HG03097 (cell line): ENCODE results near the gene CLDN11.

Experiments used
- ATAC-seq: cut with Tn5 transposase; IDR thresholded peaks from one replicate; pipeline ENCODE4 v1.9.1; 2021; ENCODE audit not compliant: unreplicated experiment, low FRiP score

The CLDN11 gene

DNA sequence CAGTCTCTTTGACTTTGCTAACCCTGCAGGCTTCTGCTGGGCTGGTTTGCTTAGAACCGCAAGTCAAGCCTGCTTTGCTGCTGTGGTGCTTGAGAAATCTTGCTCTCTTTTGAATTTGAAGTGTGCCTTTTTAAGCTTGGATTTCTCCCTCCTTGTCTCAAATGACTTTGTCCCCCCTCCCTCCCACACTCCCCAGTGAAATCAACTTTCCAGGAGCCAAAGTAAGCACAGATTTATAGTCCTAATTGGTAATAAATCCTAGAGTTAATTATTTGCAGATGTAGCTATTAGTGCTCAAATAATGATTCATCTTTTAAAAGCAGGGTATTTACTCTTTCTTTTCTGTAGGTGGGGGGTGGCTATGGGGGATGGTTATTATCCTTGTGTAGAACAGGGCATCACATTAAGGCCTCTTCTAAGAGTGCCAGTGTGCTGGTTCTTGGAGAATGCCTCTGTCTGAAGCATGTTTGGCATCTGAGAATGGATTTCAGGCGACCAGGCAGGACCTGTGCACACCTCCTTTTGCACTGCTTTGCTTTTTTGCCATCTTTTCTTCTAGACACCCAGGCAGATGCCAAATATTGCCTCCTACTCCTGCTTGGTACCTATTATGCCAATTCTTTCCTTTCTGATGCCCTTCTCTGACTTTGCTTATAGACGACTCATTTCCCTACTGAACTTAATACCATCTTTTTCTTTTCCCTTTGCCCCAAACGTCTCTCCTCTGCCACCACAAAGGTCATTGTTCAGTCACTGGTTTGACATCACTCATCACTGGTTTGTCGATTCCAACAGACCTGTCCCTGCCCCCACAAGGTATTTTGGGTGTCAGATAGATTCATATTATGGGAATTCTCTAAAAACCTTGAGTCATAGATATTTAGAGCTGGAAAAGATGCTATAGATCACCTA is 50.7 kb downstream of the CLDN11 start:
- no peak for ATAC-seq

DNA sequence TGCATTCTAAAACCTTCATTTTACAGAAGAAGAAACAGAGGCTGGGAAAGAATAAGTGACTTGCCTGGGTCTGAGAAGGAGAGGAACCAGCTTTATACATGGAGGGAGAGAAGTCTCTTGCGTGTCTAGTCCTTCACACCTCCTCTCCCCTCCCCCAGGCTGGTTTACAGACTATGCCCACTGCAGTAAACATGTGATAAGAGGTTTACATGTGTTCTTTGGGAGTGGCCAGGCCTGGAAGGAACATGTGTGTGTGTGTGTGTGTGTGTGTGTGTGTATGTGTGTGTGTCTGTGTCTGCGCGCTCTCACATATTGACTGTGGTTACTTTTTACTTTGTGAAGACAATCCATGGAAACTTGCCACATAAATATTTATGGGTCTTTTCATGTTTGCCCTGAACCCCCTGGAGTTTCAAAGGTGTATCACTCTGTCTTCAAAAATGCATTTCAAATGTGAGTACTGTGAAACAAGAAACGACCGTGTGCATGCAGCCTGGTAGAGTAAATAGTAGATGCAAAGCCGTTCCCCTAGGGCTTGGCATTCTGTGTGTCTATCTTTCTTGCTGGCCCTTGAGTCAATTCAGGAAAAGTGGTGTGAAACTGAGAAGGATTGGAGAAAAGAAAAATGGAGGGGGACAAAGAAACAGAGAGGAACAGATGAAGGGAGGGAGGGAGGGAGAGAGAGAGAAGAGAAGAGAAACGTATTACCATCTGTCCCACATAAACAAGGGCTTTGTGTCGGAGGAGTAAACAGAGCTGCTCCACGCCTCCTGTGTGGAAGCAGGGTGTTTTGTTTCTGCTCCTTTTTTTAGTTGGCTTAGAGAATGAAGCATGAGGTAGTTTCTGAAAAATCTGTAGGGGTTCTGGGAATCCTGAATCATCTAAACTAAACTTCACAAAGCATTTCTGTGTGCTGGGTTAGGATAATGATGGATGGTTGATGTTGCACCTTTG is 51.7 kb downstream of the CLDN11 start:
- ATAC-seq, result no peak

DNA sequence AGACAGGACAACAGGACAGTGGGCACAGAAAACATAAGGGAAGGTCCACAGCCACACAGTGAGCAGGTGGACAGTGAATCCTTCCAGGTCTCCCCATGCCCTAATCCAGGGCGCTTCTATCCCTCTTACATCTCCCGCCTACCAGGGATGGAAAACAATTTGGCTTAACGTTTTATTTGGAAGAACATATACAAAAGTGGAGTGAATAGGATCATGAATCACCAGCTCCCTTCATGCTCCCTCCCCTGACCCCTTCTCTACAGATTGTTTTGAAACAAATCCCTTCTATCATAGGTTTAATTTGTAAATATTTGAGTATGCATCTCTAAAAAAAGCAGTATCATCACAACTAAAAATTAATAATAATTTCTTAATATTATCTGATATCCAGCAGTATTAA is 52.5 kb downstream of the CLDN11 start:
- no peak for ATAC-seq

DNA sequence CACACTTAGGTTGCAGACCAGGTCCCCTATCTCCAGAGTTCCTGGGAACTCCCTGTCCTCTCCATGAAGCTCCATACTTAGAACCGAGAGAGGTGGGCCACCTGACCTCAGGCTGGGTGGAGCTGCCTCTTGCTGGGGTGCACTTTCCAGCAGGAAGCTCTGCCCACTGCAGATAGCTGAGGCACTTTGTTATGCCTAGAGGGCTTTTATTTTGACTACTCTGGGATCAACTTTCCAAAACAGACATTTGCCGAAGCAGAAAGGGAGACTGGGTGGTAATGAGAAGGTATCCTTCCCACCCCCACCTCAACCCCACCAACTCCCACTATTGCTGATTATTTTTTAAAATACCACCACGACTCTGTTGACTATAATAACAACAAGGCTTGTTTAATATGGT is 54.7 kb downstream of the CLDN11 start:
- ATAC-seq, result no peak

DNA sequence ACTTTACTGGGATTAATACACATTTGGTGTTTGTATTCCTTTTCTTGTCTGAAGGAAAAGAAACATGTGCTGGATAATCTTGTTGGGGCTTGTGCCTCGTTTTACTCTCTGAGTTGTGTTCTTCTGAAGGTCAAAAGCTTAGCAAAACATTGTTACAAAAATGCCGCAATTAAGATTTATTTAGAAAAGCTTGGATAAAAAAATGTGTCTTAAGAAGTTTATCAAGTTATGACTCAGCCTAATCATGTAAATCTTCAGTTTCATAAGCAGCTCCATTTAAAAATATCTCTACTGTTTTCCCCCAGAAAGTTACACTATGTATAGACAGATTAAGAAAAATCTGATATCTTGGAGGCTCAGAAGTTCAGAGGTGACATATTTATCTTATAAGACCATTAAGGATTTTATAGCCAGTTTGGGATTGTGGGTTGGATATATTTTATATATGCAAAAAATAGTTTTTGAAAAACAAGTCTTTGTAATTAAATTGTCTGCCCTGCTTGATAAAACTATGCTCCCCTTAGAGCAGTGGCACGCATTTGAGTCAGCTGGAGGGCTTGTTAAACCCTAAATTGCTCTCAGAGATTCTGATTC is 56.5 kb downstream of the CLDN11 start:
- ATAC-seq, result no peak

DNA sequence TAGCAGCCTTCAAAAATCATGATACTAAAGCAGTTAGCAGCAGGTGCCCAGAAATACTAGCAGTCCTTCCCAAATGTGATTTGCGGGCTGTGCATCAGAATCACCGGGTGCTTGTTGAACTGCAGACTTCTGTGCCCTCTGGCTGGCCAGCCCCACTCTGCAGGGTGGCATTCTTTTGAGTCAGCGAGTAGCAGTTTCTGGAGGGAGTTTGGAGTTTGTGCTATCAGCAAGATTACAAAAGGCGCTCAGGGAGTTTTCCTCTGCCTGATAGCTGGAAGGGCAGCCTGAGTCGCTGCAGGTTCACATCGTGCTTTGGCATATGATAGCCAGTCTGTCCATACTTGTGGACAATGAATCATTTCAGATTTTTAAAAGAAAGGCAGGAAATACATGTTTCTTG is 57.6 kb downstream of the CLDN11 start:
- ATAC-seq, result no peak

DNA sequence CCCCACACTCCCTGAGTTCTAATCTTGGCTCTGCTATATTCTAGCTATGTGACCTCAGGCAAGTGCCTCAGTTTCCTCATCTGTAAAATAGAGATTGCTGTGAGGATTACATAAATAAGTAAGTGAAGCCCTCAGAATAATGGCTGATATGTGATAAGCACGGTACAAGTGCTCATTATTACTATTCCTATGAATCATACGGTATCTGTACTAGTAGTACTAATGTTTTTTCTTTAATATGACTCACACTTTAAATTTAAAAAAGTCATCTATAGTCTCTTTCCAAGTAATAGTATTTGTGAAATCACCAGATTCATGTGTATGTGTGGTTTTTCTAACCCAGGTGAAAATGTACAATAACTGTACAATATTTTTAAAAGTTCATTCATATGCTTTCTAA is 58.7 kb downstream of the CLDN11 start:
- no peak for ATAC-seq

DNA sequence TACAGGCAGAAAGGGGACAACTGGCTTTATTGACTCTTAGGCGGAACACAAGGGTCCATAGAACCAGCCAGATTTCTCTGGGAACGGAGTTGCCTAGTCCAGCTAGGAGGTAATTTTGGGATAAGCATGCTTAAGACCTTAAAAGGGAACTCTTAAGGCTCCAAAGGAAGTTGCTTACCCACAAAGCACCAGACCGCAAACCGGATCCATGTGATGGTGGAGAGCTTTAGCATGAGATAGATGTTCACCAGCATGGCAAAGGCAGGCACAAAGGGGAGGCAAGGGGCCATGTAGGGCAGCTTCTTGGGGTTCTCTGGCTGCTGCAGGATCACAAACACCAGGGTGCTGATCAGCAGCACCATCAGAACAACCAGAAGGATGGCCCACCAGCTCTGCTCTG is 61.4 kb downstream of the CLDN11 start:
- no peak for ATAC-seq

DNA sequence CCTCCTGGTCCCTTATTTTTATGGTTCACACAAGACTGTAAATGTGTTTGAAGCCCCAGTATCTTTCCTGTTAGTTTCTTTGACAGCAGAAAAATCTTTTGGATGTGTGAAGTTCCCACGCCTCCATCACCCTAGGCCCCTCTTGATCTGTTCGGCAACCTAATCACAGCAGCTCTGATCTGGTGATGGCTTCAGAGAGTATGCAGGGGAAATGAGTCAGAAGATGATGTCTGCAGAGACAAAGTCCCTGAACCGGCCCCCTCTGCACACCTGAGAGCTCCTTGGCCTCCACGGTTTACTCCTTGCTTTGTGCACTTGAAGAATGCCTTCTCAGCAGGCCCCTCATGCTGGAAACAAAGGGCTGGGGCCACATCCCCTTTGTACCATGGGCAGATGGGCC is 63.5 kb downstream of the CLDN11 start:
- ATAC-seq, result no peak

DNA sequence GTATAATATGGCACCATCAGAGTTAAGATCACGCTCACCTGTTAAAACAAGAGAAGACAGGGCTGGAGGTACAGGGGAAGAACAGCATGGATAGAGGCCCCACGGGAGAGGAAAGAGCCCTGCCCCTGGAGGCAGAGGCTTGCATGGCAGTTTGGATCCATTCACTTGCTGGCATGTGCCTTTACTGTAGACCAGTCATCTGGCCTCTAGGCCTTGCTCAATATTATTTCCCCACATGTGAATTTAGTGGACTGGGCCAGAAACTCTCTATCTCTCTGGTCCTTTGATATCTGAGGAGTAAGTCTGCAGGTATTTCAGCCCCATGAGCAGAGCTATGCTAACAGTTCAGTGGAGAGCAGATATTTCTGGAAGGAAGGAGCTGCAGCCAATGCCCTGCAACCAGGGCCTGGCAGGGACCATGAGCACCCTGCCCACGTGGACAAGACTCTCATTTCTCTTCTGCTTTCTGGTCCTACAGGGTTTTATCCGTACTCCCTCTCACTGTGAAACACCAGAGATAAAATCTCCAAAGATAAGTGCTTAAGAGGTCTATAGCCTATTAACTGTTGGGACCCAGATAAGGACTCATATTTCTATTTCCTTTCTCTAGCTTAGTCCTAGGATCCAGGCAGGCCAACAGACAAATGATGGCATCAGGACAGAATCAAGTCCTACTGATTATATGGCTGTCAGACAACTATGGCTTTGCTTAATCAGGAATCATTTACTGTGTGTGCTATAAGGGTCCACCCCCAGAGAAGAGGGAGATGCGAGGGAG is 65.0 kb downstream of the CLDN11 start:
- ATAC-seq, result no peak
